Thymus (tissue), 11 donors: ENCODE data around the gene DSCAM. TPM values are rescaled to one million over a fixed set of nuclear protein-coding genes. Genes with fewer than 3 reads are reported as not detected.

Source experiments
- DNase-seq, 9 donors: peaks; one replicate each; pipeline ENCODE4 v3.0.0-alpha.2; 2013; ENCODE audit warnings: low spot score in 9 of 9, low read depth in 6 of 9, missing footprints in 1 of 9
- H3K27ac ChIP-seq, 2 donors: one replicate each; pipeline ENCODE4 v1.5.1; 2013; ENCODE audit warnings: control low read depth in 1 of 2, low read depth in 1 of 2, low read length in 1 of 2, mild to moderate bottlenecking in 1 of 2, moderate library complexity in 1 of 2
- H3K27me3 ChIP-seq, 2 donors: one replicate each; pipeline ENCODE4 v1.5.1; 2013; ENCODE audit warnings: low read length in 1 of 2; ENCODE audit not compliant: control insufficient read depth in 2 of 2, insufficient read depth in 1 of 2
- H3K36me3 ChIP-seq, 2 donors: one replicate each; pipeline ENCODE4 v1.5.1; 2013; ENCODE audit warnings: low read length in 1 of 2, mild to moderate bottlenecking in 1 of 2, moderate library complexity in 1 of 2; ENCODE audit not compliant: control insufficient read depth in 2 of 2, insufficient read depth in 2 of 2
- H3K4me1 ChIP-seq, 2 donors: one replicate each; pipeline ENCODE4 v1.5.1; 2013; ENCODE audit warnings: low read length in 2 of 2; ENCODE audit not compliant: control insufficient read depth in 2 of 2, insufficient read depth in 2 of 2
- H3K4me3 ChIP-seq, 2 donors: one replicate each; pipeline ENCODE4 v1.5.1; 2013; ENCODE audit warnings: low read length in 2 of 2, control low read depth in 1 of 2, mild to moderate bottlenecking in 1 of 2
- H3K9me3 ChIP-seq, 2 donors: one replicate each; pipeline ENCODE4 v1.5.1; 2013; ENCODE audit warnings: low read length in 1 of 2, mild to moderate bottlenecking in 1 of 2; ENCODE audit not compliant: control insufficient read depth in 2 of 2, insufficient read depth in 1 of 2
- WGBS: extraction: QIAGEN DNeasy Blood & Tissue Kit; methylation state at CpG from one replicate; pipeline ENCODE4 v1.1.7; 2013; 5-methylcytosine and 5-hydroxymethylcytosine counted together
- polyA plus RNA-seq: library from polyadenylated mRNA; stranded (reverse); fragments of 200-250 nt; gene quantifications from one replicate; pipeline ENCODE4 v1.2.3, GENCODE V29; 2013
- total RNA-seq: library from RNA; stranded (reverse); fragments of 120-200 nt; gene quantifications from one replicate; pipeline ENCODE4 v1.2.4, GENCODE V29; 2013
- donor health status: healthy.

The DSCAM gene
- total and polyA plus RNA-seq, 2 donors: 0.02 to 0.05 TPM

- H3K4me1 ChIP-seq: no peaks in the 10 kb centered on the region
- WGBS: 87% methylated on average over 12 of the region's 12 CpGs
- no peak overlapping the region for H3K27ac ChIP-seq
- no peak for DNase-seq
- no peak overlapping the region for H3K4me3 ChIP-seq
- no peaks in the 10 kb centered on the region for H3K36me3 ChIP-seq
- H3K9me3 ChIP-seq: no peaks in the 10 kb centered on the region
- H3K27me3 ChIP-seq: no peaks in the 10 kb centered on the region
Measured at GRCh38 chr21:40422896-40423635, 423.9 kb downstream of the DSCAM start.

- Histone ChIP-seq H3K27me3 (no peaks in the 10 kb centered on the region), H3K4me3 (no peak overlapping the region), H3K9me3 (no peaks in the 10 kb centered on the region), H3K36me3 (no peaks in the 10 kb centered on the region), H3K4me1 (no peaks in the 10 kb centered on the region), H3K27ac (no peak overlapping the region)
- 98% methylated on average over 4 of the region's 4 CpGs for WGBS
- DNase-seq: no peak
Measured at GRCh38 chr21:40421121-40421520, 425.8 kb downstream of the DSCAM start.

GRCh38 chr21:40416572-40416971, 430.4 kb downstream of the DSCAM start:
- no peaks in the 10 kb centered on the region for H3K36me3 ChIP-seq
- no peak overlapping the region for H3K27ac ChIP-seq
- no peaks in the 10 kb centered on the region for H3K9me3 ChIP-seq
- H3K4me3 ChIP-seq: no peak overlapping the region
- H3K27me3 ChIP-seq: no peaks in the 10 kb centered on the region
- no peak for DNase-seq
- no peaks in the 10 kb centered on the region for H3K4me1 ChIP-seq

- H3K4me3 ChIP-seq: no peak overlapping the region
- 77% methylated on average over 5 of the region's 5 CpGs for WGBS
Measured at GRCh38 chr21:40408561-40408960, 438.4 kb downstream of the DSCAM start.

GRCh38 chr21:40404396-40404800, 442.6 kb downstream of the DSCAM start:
- 81% methylated on average over 3 of the region's 3 CpGs for WGBS
- DNase-seq: no peak
- Histone ChIP-seq H3K27ac (no peak overlapping the region), H3K9me3 (no peaks in the 10 kb centered on the region), H3K4me3 (no peak overlapping the region), H3K27me3 (no peaks in the 10 kb centered on the region), H3K36me3 (no peaks in the 10 kb centered on the region), H3K4me1 (no peaks in the 10 kb centered on the region)

More at GRCh38 chr21:40408561-40408960, 438.4 kb downstream of the DSCAM start:
- no peaks in the 10 kb centered on the region for H3K4me1 ChIP-seq
- no peaks in the 10 kb centered on the region for H3K36me3 ChIP-seq
- H3K27ac ChIP-seq: no peak overlapping the region
- H3K9me3 ChIP-seq: no peaks in the 10 kb centered on the region
- DNase-seq: no peak
- no peaks in the 10 kb centered on the region for H3K27me3 ChIP-seq

- no peak for DNase-seq
- Histone ChIP-seq H3K36me3 (no peaks in the 10 kb centered on the region), H3K9me3 (no peaks in the 10 kb centered on the region), H3K27ac (no peak overlapping the region), H3K4me1 (no peaks in the 10 kb centered on the region), H3K4me3 (no peak overlapping the region), H3K27me3 (no peaks in the 10 kb centered on the region)
- WGBS: 91% methylated on average over 2 of the region's 2 CpGs
Measured at GRCh38 chr21:40402884-40403582, 443.9 kb downstream of the DSCAM start.

- DNase-seq: no peak
- Histone ChIP-seq H3K27me3 (no peaks in the 10 kb centered on the region), H3K4me3 (no peak overlapping the region), H3K4me1 (no peaks in the 10 kb centered on the region), H3K27ac (no peak overlapping the region), H3K36me3 (no peaks in the 10 kb centered on the region), H3K9me3 (no peaks in the 10 kb centered on the region)
- WGBS: 96% methylated on average over 7 of the region's 7 CpGs
Measured at GRCh38 chr21:40395732-40396131, 451.2 kb downstream of the DSCAM start.

GRCh38 chr21:40393066-40393465, 453.9 kb downstream of the DSCAM start:
- no peak for DNase-seq
- 79% methylated on average over 5 of the region's 5 CpGs for WGBS
- H3K9me3 ChIP-seq: no peaks in the 10 kb centered on the region
- no peaks in the 10 kb centered on the region for H3K27me3 ChIP-seq
- H3K36me3 ChIP-seq: no peaks in the 10 kb centered on the region
- H3K27ac ChIP-seq: no peak overlapping the region
- no peak overlapping the region for H3K4me3 ChIP-seq
- no peaks in the 10 kb centered on the region for H3K4me1 ChIP-seq

- H3K27ac ChIP-seq: no peak overlapping the region
- H3K27me3 ChIP-seq: no peaks in the 10 kb centered on the region
- no peak overlapping the region for H3K4me3 ChIP-seq
- H3K4me1 ChIP-seq: no peaks in the 10 kb centered on the region
- WGBS: 88% methylated on average over 6 of the region's 6 CpGs
- H3K9me3 ChIP-seq: no peaks in the 10 kb centered on the region
- DNase-seq: no peak
- H3K36me3 ChIP-seq: no peaks in the 10 kb centered on the region
Measured at GRCh38 chr21:40388046-40388445, 458.9 kb downstream of the DSCAM start.
